ENCODE data around the gene TGFB2.

TGFB2 gene

GRCh38 chr1:218357211-218357892 is 12.2 kb downstream of the TGFB2 start:
- in situ Hi-C loops (cut with MboI; ENCODE audit: low sequenced_read_pairs), result no loop called here

- in situ Hi-C loops (cut with MboI; ENCODE audit: low sequenced_read_pairs), result no loop called here
Observed at GRCh38 chr1:218357893-218358232, 12.7 kb downstream of the TGFB2 start.

GRCh38 chr1:218361298-218362065 is 16.3 kb downstream of the TGFB2 start:
- in situ Hi-C loops (cut with MboI; ENCODE audit: low sequenced_read_pairs), result no loop called here

GRCh38 chr1:218362418-218363076 is 17.4 kb downstream of the TGFB2 start:
- in situ Hi-C loops (cut with MboI; ENCODE audit: low sequenced_read_pairs), result no loop called here

GRCh38 chr1:218363141-218363540 is 18.0 kb downstream of the TGFB2 start:
- in situ Hi-C loops (cut with MboI; ENCODE audit: low sequenced_read_pairs), result no loop called here

- in situ Hi-C loops (cut with MboI; ENCODE audit: low sequenced_read_pairs), result no loop called here
Observed at GRCh38 chr1:218364028-218364710, 19.0 kb downstream of the TGFB2 start.

GRCh38 chr1:218365226-218365999 is 20.3 kb downstream of the TGFB2 start:
- in situ Hi-C loops (cut with MboI; ENCODE audit: low sequenced_read_pairs), result no loop called here

- in situ Hi-C loops (cut with MboI; ENCODE audit: low sequenced_read_pairs), result no loop called here
Observed at GRCh38 chr1:218366322-218367052, 21.4 kb downstream of the TGFB2 start.

- in situ Hi-C loops (cut with MboI; ENCODE audit: low sequenced_read_pairs), result no loop called here
Observed at GRCh38 chr1:218367118-218367517, 22.0 kb downstream of the TGFB2 start.

- in situ Hi-C loops (cut with MboI; ENCODE audit: low sequenced_read_pairs), result no loop called here
Observed at GRCh38 chr1:218368686-218369085, 23.6 kb downstream of the TGFB2 start.

GRCh38 chr1:218369688-218370511 is 24.8 kb downstream of the TGFB2 start:
- in situ Hi-C loops (cut with MboI; ENCODE audit: low sequenced_read_pairs), result no loop called here

GRCh38 chr1:218371927-218372672 is 27.0 kb downstream of the TGFB2 start:
- in situ Hi-C loops (cut with MboI; ENCODE audit: low sequenced_read_pairs), result no loop called here

- in situ Hi-C loops (cut with MboI; ENCODE audit: low sequenced_read_pairs), result no loop called here
Observed at GRCh38 chr1:218374401-218375353, 29.5 kb downstream of the TGFB2 start.

GRCh38 chr1:218376722-218377121 is 31.6 kb downstream of the TGFB2 start:
- in situ Hi-C loops (cut with MboI; ENCODE audit: low sequenced_read_pairs), result no loop called here

GRCh38 chr1:218377143-218377660 is 32.1 kb downstream of the TGFB2 start:
- in situ Hi-C loops (cut with MboI; ENCODE audit: low sequenced_read_pairs), result no loop called here

GRCh38 chr1:218380125-218380977 is 35.2 kb downstream of the TGFB2 start:
- in situ Hi-C loops (cut with MboI; ENCODE audit: low sequenced_read_pairs), result no loop called here
